Measurements from ENCODE around the gene RFPL4AL1. TPM values are rescaled to one million over a fixed set of nuclear protein-coding genes. Genes with fewer than 3 reads are reported as not detected.

The RFPL4AL1 gene
- total RNA-seq, 2 donors from 2014 or later, result not detected

DNA sequence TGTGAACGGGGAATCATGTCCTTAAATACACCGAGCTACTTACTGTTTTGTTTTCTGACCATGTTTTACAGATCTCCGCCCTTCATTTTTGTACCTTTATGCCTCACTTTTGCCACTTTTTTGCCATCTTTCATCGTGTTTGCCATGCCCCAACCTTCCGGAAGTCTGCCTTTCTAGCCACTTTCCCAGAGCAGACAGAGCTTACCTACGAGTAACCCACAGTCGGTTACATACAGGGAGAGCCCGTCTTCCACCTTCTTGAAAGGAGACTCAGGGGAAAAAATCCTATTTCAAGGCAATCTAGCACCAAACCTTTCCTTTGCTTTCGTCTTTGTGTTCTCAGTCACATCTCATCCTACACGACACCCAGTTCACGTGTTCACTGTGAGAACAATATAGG is 26.1 kb downstream of the RFPL4AL1 start:
- TF ChIP-seq, protein P1, sequence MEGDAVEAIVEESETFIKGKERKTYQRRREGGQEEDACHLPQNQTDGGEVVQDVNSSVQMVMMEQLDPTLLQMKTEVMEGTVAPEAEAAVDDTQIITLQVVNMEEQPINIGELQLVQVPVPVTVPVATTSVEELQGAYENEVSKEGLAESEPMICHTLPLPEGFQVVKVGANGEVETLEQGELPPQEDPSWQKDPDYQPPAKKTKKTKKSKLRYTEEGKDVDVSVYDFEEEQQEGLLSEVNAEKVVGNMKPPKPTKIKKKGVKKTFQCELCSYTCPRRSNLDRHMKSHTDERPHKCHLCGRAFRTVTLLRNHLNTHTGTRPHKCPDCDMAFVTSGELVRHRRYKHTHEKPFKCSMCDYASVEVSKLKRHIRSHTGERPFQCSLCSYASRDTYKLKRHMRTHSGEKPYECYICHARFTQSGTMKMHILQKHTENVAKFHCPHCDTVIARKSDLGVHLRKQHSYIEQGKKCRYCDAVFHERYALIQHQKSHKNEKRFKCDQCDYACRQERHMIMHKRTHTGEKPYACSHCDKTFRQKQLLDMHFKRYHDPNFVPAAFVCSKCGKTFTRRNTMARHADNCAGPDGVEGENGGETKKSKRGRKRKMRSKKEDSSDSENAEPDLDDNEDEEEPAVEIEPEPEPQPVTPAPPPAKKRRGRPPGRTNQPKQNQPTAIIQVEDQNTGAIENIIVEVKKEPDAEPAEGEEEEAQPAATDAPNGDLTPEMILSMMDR (conservative IDR thresholded peaks at IDR 0.05), result no peak
- no peaks in the 10 kb centered on the region for H3K27me3 Mint-ChIP-seq (ENCODE audit: insufficient read depth)
- H3K4me1 Mint-ChIP-seq, result no peaks in the 10 kb centered on the region
- H3K4me3 Mint-ChIP-seq, result no peak overlapping the region
- no peaks in the 10 kb centered on the region for H3K36me3 Mint-ChIP-seq (ENCODE audit: low read depth)
- Histone ChIP-seq H3K27me3 (ENCODE audit: control insufficient read depth, insufficient read depth, low read length, poor library complexity, severe bottlenecking) (no peaks in the 10 kb centered on the region), H3K4me1 (ENCODE audit: control insufficient read depth, insufficient read depth, low read length) (no peaks in the 10 kb centered on the region), H3K27ac (ENCODE audit: low read depth, low read length) (no peak overlapping the region), H3K4me3 (ENCODE audit: low read length) (no peak overlapping the region), H3K36me3 (ENCODE audit: control insufficient read depth, insufficient read depth, low read length) (no peaks in the 10 kb centered on the region), H3K9ac (ENCODE audit: extremely low read depth, low read length, poor library complexity, severe bottlenecking) (no peak overlapping the region), H3K9me3 (ENCODE audit: control insufficient read depth, low read length) (peaks cover 57% of the 10 kb centered on the region)
- H3K9me3 Mint-ChIP-seq, result peaks cover 84% of the 10 kb centered on the region
- WGBS, 2 experiments (ENCODE audit: insufficient coverage in 1 of 2, insufficient read length in 1 of 2), result 69 to 80% methylated on average over 9 to 11 of the region's 11 CpGs
- H3K27ac Mint-ChIP-seq, result no peak overlapping the region
- no peak for DNase-seq

DNA sequence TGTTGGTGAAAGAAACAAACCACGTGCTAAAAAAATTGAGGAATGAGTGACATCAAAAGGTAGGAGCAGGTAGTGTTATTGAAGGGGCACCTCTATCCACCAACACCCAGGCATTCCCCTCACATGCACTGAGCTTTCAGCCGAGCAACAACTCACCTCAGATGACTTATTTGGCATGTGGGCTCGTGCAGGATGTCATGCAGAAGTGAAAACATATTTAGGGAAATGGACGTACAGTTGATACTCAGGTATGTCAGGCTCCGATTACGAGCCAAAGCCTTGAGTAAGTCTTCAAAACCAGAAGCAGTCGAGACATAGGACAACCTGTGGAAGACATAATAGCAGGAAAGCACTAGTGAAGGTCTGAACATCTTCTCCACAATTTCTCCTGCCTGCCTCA is 32.5 kb downstream of the RFPL4AL1 start:
- no peak for DNase-seq
- Histone ChIP-seq H3K27me3 (ENCODE audit: control insufficient read depth, insufficient read depth, low read length, poor library complexity, severe bottlenecking) (no peaks in the 10 kb centered on the region), H3K9ac (ENCODE audit: extremely low read depth, low read length, poor library complexity, severe bottlenecking) (no peak overlapping the region), H3K27ac (ENCODE audit: low read depth, low read length) (no peak overlapping the region), H3K4me3 (ENCODE audit: low read length) (no peak overlapping the region), H3K9me3 (ENCODE audit: control insufficient read depth, low read length) (peaks cover 60% of the 10 kb centered on the region), H3K4me1 (ENCODE audit: control insufficient read depth, insufficient read depth, low read length) (no peaks in the 10 kb centered on the region), H3K36me3 (ENCODE audit: control insufficient read depth, insufficient read depth, low read length) (no peaks in the 10 kb centered on the region)
- TF ChIP-seq, protein P1 (conservative IDR thresholded peaks at IDR 0.05), result no peak
- Mint-ChIP-seq H3K27ac (no peak overlapping the region), H3K4me1 (no peaks in the 10 kb centered on the region), H3K4me3 (no peak overlapping the region), H3K9me3 (peaks cover 96% of the 10 kb centered on the region), H3K27me3 (ENCODE audit: insufficient read depth) (no peaks in the 10 kb centered on the region), H3K36me3 (ENCODE audit: low read depth) (peaks cover 2% of the 10 kb centered on the region)
- WGBS, 2 experiments (ENCODE audit: insufficient coverage in 1 of 2, insufficient read length in 1 of 2), result 56 to 66% methylated on average over 5 to 7 of the region's 7 CpGs

DNA sequence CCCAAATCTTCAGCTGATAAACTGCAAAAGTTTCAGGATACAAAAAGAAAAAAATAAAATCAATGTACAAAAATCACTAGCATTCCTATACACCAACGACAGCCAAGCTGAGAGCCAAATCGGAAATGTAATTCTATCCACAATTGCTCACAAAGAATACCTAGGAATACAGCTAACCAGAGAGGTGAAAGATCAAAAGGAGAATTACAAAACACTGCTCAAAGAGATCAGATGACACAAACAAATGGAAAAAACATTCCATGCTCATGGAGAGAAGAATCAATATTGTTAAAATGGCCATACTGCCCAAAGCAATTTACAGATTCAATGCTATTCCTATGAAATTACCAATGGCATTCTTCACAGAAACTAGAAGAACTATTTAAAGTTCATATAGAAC is 33.4 kb downstream of the RFPL4AL1 start:
- H3K36me3 Mint-ChIP-seq (ENCODE audit: low read depth), result peaks cover 2% of the 10 kb centered on the region
- H3K4me3 Mint-ChIP-seq, result no peak overlapping the region
- Histone ChIP-seq H3K36me3 (ENCODE audit: control insufficient read depth, insufficient read depth, low read length) (no peaks in the 10 kb centered on the region), H3K27ac (ENCODE audit: low read depth, low read length) (no peak overlapping the region), H3K27me3 (ENCODE audit: control insufficient read depth, insufficient read depth, low read length, poor library complexity, severe bottlenecking) (no peaks in the 10 kb centered on the region), H3K4me3 (ENCODE audit: low read length) (no peak overlapping the region), H3K4me1 (ENCODE audit: control insufficient read depth, insufficient read depth, low read length) (no peaks in the 10 kb centered on the region), H3K9me3 (ENCODE audit: control insufficient read depth, low read length) (peaks cover 69% of the 10 kb centered on the region), H3K9ac (ENCODE audit: extremely low read depth, low read length, poor library complexity, severe bottlenecking) (no peak overlapping the region)
- 82% methylated on average over 2 of the region's 2 CpGs; no CpG with 5 or more reads in 1 of the 2 experiments for WGBS, 2 experiments (ENCODE audit: insufficient coverage in 1 of 2, insufficient read length in 1 of 2)
- no peaks in the 10 kb centered on the region for H3K4me1 Mint-ChIP-seq
- DNase-seq, result no peak
- peaks cover 96% of the 10 kb centered on the region for H3K9me3 Mint-ChIP-seq
- no peaks in the 10 kb centered on the region for H3K27me3 Mint-ChIP-seq (ENCODE audit: insufficient read depth)
- no peak overlapping the region for H3K27ac Mint-ChIP-seq
- TF ChIP-seq, protein P1 (conservative IDR thresholded peaks at IDR 0.05), result no peak

Measured in endodermal cell (in vitro differentiated cells).